GM19023 (cell line): Measurements from ENCODE around the gene KLC3.

Experiments used
- ATAC-seq: cut with Tn5 transposase; IDR thresholded peaks from one replicate; pipeline ENCODE4 v1.9.1; 2021; ENCODE audit warnings: mild to moderate bottlenecking, moderate library complexity; ENCODE audit not compliant: unreplicated experiment

KLC3 gene

DNA sequence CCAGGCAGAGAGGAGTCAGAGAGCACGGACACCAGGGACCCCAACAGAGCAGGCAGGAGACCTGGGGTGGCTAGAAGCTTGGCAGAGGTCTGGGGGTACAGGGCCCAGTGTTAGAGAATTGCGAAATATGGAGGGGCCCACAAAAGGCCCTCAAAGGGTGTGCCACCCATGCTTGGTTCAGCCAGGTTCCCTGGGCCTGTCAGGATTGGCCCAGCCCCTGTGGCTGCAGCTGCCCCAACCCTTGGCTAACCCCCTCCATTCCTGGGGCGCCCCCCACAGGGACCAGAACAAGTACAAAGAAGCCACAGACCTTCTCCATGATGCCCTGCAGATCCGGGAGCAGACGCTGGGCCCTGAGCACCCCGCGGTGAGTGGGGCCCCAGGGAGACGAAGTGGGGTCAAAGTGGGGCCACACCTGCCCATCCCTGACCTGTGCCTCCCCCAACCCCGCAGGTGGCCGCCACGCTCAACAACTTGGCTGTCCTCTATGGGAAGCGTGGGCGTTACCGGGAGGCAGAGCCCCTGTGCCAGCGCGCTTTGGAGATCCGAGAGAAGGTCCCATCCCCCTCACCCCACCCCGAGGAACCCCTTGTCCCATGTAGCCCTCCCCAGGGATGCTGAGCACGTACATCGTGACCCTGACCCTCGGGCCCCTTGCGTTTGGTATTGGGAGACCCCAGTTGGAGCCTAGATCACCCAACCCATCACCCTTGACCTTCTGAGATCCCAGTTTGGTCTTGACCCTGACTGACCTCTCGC, 8.0 kb downstream of the KLC3 start:
- no peak for ATAC-seq

DNA sequence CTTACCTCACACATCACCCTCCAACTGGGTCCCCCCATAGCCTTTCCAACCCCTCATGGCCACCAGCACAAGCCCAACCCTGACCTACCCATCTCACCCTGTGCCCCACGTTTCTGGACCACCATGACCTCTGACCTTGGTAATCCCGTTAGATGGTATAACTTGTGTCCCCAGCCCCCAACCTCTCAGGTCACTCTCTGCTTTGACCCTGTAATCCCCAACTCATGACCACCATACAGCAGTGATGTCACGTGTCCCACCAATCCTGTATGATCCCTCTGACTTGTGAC, 8.5 kb downstream of the KLC3 start:
- no peak for ATAC-seq

DNA sequence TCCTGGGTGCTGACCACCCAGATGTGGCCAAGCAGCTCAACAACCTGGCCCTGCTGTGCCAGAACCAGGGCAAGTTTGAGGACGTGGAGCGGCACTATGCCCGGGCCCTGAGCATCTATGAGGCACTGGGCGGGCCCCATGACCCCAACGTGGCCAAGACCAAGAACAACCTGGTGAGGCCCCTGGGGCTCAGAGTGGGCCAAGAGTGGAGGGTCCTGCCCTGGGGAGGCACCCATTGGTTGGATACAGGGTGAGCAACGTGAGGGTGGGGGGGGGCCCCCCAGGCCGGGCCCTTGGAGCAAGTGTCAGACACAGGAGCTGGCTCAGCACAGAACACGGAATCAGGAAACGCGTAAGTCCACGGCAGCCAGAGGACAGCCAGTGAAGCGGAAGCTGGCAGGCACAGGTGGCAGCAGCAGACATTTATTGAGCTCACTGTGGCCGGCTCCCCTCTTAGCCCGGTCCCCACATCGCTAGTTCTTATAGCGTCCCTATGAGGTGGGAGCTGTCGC, 8.9 kb downstream of the KLC3 start:
- ATAC-seq = no peak

DNA sequence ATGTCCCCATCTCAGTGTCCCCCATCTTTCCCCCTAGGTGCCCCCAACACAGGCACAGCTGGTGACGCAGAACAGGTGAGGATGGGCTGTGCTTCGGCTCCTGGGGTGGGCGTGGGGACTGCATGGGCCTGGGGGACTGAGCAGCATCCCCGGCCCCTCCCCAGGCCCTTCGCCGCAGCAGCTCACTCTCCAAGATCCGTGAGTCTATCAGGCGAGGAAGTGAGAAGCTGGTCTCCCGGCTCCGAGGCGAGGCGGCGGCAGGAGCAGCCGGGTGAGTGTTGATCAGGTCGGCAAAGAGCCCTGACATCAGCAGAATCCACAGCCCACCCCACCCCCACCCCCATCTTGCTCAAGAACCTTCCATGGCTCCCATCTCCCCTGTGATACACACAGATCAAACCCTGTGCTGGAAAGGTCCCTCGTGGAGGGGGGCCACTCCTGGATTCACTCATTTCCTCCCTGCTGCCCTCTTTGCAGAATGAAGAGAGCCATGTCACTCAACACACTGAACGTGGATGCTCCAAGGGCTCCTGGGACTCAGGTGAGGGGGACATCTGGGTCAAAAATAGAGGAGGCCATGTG, 10.0 kb downstream of the KLC3 start:
- no peak for ATAC-seq

DNA sequence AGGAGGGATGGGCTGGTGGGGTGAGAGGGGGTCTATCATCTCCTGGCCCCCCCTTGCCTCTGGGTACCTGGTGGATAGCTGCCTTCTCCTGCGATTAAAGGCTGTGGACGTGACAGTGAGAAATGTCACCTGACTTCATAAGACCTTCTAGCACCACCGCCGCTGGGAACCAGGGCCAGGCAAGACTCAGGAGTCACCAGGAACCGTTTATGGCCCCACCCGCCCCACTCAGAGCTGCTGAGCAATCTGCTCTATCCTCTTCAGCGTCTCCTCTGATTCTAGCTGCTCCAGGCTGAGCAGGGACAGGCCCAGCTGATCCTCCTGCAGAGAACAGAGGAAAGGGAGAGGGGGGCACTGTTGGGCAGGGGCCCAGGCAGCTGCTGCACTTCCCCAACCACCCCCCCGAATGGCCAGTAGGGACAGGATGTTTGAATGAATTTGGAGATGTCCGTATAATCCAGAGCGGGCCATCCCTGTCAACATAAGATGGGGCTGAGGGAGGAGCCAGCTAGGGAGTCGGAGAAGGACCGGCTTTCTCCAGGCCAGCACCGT, 10.9 kb downstream of the KLC3 start:
- no peak for ATAC-seq

DNA sequence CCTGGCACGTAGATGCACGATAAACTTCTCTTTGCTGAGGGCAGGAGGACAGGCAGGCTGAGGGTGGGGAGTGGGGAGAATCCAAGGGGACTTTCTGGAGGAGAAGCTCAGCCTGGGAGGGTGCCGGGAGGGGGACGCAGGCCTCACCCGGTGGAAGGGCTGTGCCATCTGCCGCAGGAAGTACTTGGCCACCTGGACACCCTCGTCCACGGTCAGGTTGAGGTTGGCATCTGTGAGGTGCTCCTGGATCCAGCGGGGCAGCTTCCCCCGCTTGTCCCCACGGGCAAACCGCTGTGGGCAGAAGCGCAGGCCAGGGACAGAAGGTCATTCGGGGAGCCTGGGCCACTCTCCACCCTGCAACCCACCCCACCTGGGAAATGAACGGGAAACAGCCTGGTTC, 11.5 kb downstream of the KLC3 start:
- no peak for ATAC-seq

DNA sequence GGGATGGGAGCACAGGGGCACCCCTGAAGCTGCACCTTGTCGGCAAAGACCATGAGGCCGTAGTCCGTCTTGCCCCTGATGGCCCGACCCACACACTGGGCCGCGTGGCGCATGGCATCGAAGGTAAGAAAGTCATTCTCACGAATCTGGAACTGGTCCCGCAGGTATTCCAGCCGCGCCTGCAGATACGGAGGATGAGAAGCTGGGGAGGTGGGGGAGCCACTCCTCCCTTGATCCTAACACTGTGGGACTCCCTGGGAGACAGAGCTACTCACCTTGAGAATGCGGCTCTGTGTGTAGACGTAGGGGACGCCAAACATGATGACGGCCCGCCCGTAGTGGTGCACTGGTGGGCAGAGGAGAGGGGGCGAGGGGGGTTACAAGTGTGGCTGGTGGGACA, 11.9 kb downstream of the KLC3 start:
- ATAC-seq = no peak

DNA sequence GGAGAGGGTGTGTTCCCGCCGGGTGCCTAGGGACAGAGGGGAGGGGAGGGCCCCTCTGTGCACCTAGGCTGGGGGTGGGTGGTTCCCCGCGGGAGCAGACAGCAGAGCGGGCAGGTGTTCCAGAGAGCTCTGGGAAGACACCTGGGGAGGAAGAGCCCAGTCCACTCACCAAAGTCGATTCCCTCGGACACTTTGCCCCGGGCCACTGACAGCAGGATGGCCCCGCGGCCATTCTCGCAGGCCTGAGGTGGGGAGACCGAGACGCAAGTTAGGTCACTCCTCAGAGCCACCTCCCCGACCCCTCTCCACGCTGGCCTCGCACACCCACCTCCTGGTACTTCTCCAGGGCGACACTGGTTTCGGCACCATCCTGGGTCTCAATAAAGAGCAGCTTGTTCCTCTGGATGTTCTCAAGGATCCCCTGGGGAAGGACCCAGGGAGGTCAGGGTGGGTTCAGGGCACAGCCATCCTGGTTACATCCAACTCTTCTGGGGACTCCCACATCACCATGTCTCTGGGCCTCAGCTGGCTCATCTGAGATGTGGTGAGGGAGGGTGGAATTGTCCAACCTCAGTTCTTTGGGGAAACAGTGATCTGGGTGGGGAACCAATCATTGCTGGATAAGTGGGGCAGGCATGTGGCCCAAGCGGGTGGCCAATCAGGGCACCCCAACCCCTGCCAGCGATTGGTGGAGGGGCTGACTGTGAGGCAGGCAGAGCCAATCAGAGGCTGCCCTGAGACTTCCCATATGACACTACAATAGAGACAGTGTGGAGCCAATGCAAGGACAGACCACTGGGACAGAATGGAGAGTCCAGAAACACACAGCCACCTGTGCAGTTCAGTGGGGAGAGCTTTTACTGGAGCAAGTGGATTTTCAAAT, 12.6 kb downstream of the KLC3 start:
- ATAC-seq = no peak

DNA sequence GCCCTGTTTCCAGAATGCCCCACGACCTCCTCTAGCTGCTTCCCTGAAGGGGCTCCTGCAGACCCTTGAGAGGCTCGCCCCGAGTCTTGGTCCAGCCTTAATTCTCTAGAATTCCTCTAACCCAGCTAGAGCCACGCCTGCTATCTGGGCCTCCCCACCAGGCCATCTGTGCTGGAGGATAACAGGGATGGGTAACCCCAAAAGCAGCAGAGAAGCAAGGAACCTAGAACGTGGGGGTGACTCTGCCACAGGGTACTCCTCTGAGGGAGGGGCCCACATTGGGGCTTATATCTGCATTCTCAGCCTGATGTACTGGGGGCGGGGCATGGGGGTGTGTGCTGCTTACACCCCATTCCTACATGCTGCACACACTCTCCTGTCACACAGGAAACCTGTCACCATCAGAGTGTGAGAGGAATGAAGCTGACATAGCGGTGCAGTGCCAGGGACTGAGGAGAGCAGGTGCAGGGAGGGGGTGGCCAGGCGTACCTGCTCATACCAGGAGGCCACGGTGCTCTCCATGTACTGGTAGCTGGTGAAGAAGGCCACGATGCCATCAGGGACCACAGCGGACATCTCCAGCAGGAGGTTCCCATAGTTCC, 13.8 kb downstream of the KLC3 start:
- ATAC-seq = no peak

DNA sequence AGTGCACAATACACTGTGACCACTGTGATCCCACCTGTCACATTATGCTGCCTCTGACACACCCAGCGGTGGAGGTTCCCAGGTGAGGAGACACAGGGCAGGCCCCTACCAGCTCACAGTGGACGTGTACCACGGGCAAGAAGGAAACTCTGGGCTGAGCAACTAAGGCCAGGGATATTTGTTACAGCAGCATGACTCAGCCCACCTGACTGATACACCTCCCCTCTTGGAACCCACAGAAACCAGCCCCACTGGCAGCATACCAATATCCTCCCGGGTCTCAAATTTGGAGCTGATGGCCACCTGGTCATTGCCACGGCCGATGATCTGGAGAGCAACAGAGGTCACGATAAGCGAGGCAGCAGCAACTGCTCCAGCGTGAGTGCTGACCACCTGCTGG, 14.9 kb downstream of the KLC3 start:
- ATAC-seq = no peak

DNA sequence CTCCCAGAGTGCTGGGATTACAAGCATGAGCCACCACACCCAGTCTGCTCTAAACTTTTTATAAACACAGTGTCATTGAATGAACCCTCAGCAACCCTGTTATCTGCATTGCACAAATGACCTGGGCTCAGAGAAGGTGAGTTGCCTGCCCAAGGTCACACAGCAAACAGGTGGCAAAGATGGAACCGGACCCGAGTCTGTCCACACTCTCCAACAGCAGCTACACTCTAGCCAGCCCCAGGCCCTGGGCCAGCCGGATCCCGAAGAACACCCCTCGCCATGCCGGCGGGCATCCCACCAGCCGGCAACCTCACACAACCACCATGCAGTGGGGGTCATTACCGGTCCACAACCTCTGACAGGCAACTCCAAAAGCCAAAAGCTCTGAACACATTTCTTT, 15.4 kb downstream of the KLC3 start:
- no peak for ATAC-seq

DNA sequence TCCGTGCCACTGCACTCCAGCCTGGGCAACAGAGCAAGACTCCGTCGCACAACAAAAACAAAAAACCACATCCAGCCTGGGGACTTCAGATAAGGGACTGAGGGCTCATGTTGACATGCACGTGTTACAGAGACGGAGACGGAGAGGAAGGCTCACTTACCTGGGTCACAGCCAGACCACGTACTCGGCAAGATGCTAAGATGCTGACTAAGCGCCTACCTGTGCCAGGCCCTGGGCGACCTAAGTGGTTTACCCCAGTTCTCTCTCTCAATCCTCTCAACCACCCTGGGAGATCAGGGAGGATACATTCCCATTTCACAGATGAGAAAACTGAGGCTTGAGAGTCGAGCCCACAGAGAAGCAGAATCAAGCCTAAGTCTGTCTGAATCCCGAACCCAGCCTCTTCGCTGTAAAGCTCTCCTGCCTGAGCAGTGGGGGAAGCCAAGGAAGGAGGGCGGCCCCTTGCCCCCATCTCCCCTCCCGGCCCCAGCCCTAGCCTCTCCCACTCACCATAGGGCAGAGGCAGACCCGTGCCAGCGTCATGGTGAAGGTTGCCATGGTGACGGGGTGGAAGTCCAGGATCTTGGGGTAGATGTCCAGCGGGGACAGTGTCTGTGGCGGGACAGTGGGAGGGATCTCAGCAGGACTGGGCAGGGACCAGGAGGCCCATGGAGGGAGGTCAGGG, 16.4 kb downstream of the KLC3 start:
- no peak for ATAC-seq

DNA sequence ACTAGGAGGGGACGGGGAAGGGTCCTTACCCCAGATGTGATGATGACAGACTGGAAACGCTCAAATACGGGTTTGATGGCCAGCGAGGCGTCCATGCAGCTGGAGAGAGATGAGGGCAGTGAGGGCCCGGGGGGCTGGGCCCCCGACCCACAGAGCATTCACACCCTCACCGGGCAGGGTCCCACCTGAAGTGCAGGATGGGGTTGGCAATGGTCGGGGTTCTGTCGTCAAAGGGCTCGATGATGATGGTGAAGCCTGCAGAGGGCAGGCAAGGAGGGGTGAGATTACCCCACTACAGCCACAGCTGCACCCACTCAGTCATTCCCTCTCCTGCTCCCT, 16.9 kb downstream of the KLC3 start:
- ATAC-seq = no peak

DNA sequence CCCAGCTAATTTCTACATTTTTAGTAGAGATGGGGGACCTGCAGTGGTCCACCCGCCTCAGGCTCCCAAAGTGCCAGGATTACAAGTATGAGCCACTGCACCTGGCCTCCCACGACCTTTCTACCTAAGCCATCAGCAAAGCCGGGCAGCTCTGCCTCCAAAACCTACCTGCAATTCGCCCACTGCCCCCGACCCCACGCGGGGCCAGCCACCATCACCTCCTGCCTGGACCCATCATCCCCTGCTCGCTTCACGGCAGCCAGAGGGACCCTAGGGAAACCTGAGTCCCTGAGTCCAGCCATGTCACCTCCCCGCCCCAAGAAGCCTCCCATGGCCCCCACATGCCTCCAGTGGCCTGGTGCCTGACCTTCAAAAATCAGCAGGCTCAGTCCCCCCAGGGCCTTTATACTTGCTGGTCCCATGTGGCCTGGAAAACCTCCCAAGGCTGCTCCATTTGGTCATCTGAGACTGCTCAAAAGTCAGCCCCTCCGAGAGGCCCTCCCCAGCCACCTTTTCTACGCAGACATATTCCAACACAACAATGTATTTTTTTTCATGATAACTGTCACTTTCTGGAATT, 17.8 kb downstream of the KLC3 start:
- ATAC-seq = no peak

DNA sequence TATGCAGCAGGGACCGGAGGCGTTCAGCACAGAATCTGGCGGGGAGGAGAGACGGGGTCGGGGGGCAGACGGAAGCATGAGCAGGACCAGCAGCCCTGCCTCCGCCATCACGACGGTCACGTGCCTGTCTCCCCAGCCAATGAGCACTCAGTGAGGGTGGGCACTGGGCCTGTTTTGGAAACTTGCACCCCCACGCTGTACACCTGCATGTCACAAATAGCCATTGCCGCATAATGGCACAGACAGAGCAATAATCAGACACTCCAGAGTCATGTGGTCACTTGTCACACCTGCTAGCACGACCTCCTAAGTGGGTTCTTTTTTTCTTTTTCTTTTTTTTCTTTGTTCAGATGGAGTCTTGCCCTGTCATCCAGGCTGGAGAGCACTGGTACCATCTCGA, 21.1 kb downstream of the KLC3 start:
- ATAC-seq = no peak

DNA sequence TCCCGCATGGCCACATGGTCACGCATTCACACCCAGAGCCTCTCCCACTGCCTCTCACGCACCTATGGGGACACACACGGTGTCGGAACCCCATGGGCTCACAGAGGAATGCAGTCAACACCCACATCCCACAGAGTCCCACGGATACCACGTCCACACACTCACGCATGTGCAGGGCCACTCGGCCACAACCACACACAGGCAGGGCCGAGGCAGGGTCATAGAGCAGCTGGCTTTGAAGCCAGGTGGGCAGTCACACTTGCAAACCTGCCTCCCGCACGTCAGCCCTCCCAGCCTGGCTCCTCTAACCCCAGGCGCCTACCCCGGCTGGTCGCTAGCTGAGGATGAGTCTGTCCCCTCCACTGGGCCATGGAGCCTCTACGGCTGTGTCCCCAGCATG, 21.7 kb downstream of the KLC3 start:
- no peak for ATAC-seq

DNA sequence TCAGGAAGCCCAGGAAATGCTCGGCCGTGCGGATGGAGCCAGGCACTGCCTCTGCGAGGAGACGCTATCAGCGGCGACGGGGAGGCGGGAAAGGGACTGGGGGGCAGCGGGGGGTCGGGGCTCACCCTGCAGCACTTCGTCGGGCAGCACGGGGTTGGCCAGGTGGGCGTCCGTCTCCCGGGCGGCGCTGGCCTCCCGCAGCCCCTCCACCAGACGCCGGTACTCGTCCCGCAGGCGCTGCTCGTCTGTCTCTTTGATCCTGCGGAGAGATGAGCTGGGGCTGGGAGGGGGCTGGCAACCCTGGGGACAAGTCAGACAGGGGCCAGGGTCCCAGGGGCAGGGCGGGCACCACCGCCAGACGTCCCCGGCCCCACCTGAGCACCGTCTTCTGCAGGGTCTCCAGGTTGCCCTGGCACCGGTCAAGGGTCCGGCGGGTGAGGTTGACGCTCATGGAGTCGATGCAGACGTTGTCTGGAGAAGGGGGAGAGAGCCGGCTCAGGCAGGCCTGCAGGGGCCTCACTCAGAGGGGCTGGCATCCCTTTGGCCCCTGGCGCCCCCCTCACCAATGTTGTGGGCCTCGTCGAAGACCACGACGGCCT, 23.4 kb downstream of the KLC3 start:
- ATAC-seq = no peak

DNA sequence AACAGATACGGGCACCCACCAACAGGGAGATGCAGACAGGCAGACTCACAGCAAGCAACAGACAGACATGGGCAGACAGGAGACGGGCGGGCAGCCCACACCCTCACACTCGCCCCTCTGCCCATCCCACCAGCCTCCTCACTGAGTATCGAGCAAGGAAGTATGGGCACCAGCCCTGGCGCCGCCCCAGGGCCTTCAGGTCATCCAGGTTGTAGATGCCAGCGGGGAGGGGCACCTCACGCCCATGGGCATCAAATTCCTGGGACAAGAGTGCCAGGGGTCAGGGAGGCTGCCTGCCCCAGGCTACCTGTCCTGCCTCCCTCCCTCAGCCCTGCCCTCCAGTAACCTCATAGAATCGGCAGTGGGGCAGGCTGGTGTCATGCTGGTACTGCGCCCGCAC, 24.1 kb downstream of the KLC3 start:
- no peak for ATAC-seq

DNA sequence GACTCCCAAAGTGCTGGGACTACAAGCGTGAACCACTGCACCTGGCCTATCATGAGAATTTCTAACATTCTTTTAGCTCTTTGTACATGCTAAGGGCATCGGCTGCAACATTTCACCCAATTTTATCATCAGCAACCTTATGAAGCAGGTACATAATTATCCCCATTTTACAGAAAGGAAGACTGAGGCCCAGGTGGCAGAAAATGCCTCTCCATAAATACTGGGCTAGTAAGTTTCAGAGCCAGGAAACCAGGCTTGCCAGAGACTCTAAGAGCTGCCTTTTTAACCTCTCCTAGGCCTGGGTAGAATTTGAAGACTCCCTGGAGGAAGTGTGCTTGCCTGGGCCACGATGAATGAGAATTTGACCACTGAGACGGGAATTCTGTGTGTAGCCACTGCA, 27.6 kb downstream of the KLC3 start:
- no peak for ATAC-seq

DNA sequence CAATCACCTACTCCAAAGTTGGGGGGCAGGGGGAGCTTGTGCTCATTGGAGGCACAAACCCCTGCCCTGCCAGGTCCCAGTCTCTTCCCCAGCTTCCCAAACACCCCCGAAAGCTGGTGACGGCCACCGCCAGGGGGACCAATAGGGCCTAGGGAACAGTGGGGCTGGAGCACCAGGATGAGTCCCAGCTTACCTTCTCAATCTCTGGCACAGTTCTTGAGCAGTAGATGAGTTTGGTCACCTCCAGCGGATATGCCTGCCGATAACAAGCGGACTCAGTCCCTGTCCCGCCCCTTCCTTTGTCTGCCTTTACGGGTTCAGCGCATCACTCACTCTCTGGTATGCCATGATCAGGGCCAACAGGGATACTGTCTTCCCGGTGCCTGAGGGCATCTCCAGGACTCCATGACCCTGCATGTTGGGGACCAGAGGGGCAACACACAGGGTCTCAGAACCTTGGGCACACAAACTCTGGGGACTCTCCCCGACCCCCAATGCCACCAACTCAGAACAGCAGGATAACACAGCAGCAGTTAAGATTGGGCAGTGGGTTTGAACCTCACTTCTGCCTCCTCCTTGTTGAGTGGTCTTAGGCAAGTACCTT, 28.3 kb downstream of the KLC3 start:
- no peak for ATAC-seq
